Measurements from ENCODE around the gene ZMAT5. TPM values are rescaled to one million over a fixed set of nuclear protein-coding genes. Genes with fewer than 3 reads are reported as not detected.
A peak's percentile ranks its signal among the peaks of the same experiment; 100 is the strongest.

Gene ZMAT5
- total and polyA plus RNA-seq, 9 of the 15 experiments (the other 6 are each of a cell fraction or from before 2014, with no cell fraction given) = 2.0 to 25.2 (median 11.9) TPM

DNA sequence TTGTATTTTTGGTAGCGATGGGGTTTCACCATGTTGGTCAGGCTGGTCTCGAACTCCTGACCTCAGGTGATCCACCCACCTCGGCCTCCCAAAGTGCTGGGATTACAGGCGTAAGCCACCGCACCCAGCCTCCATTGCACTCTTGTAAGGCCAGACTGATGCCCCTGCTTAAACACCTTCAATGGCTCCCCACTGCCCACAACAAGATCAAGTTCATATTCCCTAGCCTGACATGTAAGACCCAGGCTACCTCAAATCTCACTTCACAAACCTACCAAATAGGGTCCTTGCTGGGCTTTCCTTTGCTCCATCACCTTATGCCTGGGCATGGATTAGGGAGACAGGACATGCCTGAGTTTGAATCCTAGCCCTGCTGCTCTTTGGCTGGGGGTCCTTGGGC is 13.4 kb upstream of the ZMAT5 start:
- Histone ChIP-seq H3K4me3 (no peak overlapping the region), H2AFZ (ENCODE audit: low read depth, low read length) (0 out of 2 replicates have a peak overlapping the region, but pooled peaks have one; percentile 14), H3K9ac (ENCODE audit: insufficient read depth in 1 of 2, low read depth in 2 of 2, low read length in 2 of 2) (peak overlapping the region; percentile 13 to 26; a peak in 2 of 4 replicates), H3K36me3 (ENCODE audit: control insufficient read depth, insufficient read depth, low read length) (no peaks in the 10 kb centered on the region), H3K9me3 (replicated peaks; ENCODE audit: control insufficient read depth, insufficient read depth, low read depth, low read length) (no peaks in the 10 kb centered on the region), H3K9me1 (ENCODE audit: control insufficient read depth, insufficient read depth, low read length) (no peaks in the 10 kb centered on the region), H3K4me2 (ENCODE audit: insufficient read depth, low read length) (peak overlapping the region; percentile 56), H3K79me2 (ENCODE audit: control insufficient read depth, insufficient read depth, low read length) (no peaks in the 10 kb centered on the region), H4K20me1 (replicated peaks; ENCODE audit: control insufficient read depth, insufficient read depth, low read length) (no peaks in the 10 kb centered on the region), H3K27ac (ENCODE audit: extremely low read depth, low read depth, low read length) (peak overlapping the region; percentile 65; the same call in 1 of the 3 replicates), H3K4me1 (replicated peaks in 1 of 2; ENCODE audit: control insufficient read depth in 2 of 2, insufficient read depth in 2 of 2, low read length in 2 of 2) (peaks cover 15 to 20% of the 10 kb centered on the region in 2 experiments), H3K27me3 (ENCODE audit: control insufficient read depth in 2 of 2, insufficient read depth in 2 of 2, low read length in 2 of 2) (no peaks in the 10 kb centered on the region)
- no peak for TF ChIP-seq SMARCB1 (IDR thresholded peaks at IDR 0.05; ENCODE audit: insufficient read length, low read depth)
- peak; percentile 12; the same call in 1 of the 2 replicates for TF ChIP-seq SP1 (CRISPR knock-in tag; IDR thresholded peaks at IDR 0.05)
- in situ Hi-C loops (cut with MboI) = no loop called here
- ATAC-seq (no peak), DNase-seq (ENCODE audit: extremely low read depth in 1 of 4, low spot score in 3 of 4) (no peak), FAIRE-seq (no peak)
- no TSS peak for BruUV-seq (replicated peaks)
- POLR2A ChIA-PET = interaction anchor here (1.3 kb wide), 1 partner anchor 28 kb away, joined by 4 read pairs; no protein-coding TSS in a partner anchor
- CTCF ChIA-PET (ENCODE audit: low intra/inter-chr PET ratio) = no interaction called here
- 86% methylated on average over 1 of the region's 5 CpGs for WGBS (ENCODE audit: insufficient coverage, low coverage, missing lambda C conversion rate)
- intact Hi-C loops (cut with micrococcal nuclease) = no loop called here

DNA sequence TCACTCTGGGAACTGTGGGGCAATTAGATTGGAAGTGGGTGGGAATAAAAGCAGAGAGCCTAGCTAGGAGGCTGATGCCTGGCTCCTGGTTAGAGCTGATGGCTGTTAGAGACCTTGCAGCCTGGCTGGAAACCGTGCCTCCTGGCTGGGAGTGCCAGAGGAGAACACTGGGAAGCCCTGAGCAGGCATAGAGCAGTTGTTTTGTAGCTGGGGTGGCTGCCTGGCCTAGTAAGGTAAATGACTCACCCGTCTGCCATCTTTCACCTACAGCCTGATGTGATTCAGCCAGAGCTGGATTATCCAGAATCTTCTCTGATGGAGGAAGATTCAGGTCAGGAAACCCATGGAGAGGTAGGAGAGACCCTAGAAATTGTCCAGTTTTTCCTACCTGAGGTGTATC is 6.4 kb upstream of the ZMAT5 start:
- Histone ChIP-seq H3K9ac (ENCODE audit: insufficient read depth in 1 of 2, low read depth in 2 of 2, low read length in 2 of 2) (no peak overlapping the region), H3K4me1 (replicated peaks in 1 of 2; ENCODE audit: control insufficient read depth in 2 of 2, insufficient read depth in 2 of 2, low read length in 2 of 2) (peaks cover 2 to 3% of the 10 kb centered on the region in 2 experiments; a peak in 2 of 5 replicates), H3K4me3 (no peak overlapping the region), H3K4me2 (ENCODE audit: insufficient read depth, low read length) (no peak overlapping the region), H4K20me1 (replicated peaks; ENCODE audit: control insufficient read depth, insufficient read depth, low read length) (no peaks in the 10 kb centered on the region), H2AFZ (ENCODE audit: low read depth, low read length) (no peak overlapping the region), H3K27me3 (ENCODE audit: control insufficient read depth in 2 of 2, insufficient read depth in 2 of 2, low read length in 2 of 2) (no peaks in the 10 kb centered on the region), H3K9me3 (replicated peaks; ENCODE audit: control insufficient read depth, insufficient read depth, low read depth, low read length) (no peaks in the 10 kb centered on the region), H3K9me1 (ENCODE audit: control insufficient read depth, insufficient read depth, low read length) (no peaks in the 10 kb centered on the region), H3K36me3 (ENCODE audit: control insufficient read depth, insufficient read depth, low read length) (peaks cover 26% of the 10 kb centered on the region), H3K79me2 (ENCODE audit: control insufficient read depth, insufficient read depth, low read length) (peaks cover 11% of the 10 kb centered on the region), H3K27ac (ENCODE audit: extremely low read depth, low read depth, low read length) (no peak overlapping the region)
- intact Hi-C loops (cut with micrococcal nuclease) (no loop called here), in situ Hi-C loops (cut with MboI) (no loop called here)
- DNase-seq (ENCODE audit: extremely low read depth in 1 of 4, low spot score in 3 of 4) (no peak), FAIRE-seq (no peak), ATAC-seq (no peak)
- WGBS (ENCODE audit: insufficient coverage, low coverage, missing lambda C conversion rate) = 52% methylated on average over 2 of the region's 2 CpGs
- ChIA-PET POLR2A (interaction anchor here (1.3 kb wide), 1 partner anchor 10 kb away, joined by 9 read pairs; no protein-coding TSS in a partner anchor), CTCF (ENCODE audit: low intra/inter-chr PET ratio) (no interaction called here)
- no TSS peak for BruUV-seq (replicated peaks)
- TF ChIP-seq, protein P1, sequence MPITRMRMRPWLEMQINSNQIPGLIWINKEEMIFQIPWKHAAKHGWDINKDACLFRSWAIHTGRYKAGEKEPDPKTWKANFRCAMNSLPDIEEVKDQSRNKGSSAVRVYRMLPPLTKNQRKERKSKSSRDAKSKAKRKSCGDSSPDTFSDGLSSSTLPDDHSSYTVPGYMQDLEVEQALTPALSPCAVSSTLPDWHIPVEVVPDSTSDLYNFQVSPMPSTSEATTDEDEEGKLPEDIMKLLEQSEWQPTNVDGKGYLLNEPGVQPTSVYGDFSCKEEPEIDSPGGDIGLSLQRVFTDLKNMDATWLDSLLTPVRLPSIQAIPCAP (CRISPR knock-in tag; IDR thresholded peaks at IDR 0.05; ENCODE audit: borderline replicate concordance) = no peak
- TF ChIP-seq FOXK1 (CRISPR knock-in tag; IDR thresholded peaks at IDR 0.05; ENCODE audit: borderline replicate concordance) (no peak), U2AF1 (optimal IDR thresholded peaks at IDR 0.05; ENCODE audit: low read depth, low read length) (no peak), BRD9 (IDR thresholded peaks at IDR 0.05; ENCODE audit: low read depth, partially characterized antibody) (no peak), TEAD1 (CRISPR knock-in tag; IDR thresholded peaks at IDR 0.05) (no peak), POLR3G (IDR thresholded peaks at IDR 0.05; ENCODE audit: extremely low read depth, insufficient read length, insufficient replicate concordance) (no peak), ETS2 (tag; IDR thresholded peaks at IDR 0.05; ENCODE audit: borderline replicate concordance, poor library complexity, severe bottlenecking) (no peak)
- TF ChIP-seq, protein P2, sequence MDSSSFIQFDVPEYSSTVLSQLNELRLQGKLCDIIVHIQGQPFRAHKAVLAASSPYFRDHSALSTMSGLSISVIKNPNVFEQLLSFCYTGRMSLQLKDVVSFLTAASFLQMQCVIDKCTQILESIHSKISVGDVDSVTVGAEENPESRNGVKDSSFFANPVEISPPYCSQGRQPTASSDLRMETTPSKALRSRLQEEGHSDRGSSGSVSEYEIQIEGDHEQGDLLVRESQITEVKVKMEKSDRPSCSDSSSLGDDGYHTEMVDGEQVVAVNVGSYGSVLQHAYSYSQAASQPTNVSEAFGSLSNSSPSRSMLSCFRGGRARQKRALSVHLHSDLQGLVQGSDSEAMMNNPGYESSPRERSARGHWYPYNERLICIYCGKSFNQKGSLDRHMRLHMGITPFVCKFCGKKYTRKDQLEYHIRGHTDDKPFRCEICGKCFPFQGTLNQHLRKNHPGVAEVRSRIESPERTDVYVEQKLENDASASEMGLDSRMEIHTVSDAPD (CRISPR knock-in tag; IDR thresholded peaks at IDR 0.05) = no peak
- TF ChIP-seq, protein P3, sequence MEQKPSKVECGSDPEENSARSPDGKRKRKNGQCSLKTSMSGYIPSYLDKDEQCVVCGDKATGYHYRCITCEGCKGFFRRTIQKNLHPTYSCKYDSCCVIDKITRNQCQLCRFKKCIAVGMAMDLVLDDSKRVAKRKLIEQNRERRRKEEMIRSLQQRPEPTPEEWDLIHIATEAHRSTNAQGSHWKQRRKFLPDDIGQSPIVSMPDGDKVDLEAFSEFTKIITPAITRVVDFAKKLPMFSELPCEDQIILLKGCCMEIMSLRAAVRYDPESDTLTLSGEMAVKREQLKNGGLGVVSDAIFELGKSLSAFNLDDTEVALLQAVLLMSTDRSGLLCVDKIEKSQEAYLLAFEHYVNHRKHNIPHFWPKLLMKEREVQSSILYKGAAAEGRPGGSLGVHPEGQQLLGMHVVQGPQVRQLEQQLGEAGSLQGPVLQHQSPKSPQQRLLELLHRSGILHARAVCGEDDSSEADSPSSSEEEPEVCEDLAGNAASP (IDR thresholded peaks at IDR 0.05) = no peak
